ENCODE results near the gene FAM32A.

FAM32A gene

GRCh38 chr19:16160445-16160942 lies 24.7 kb upstream of the FAM32A start:
- no peaks in the 10 kb centered on the region for H3K79me2 ChIP-seq (ENCODE audit: low read length)
- no peak for TF ChIP-seq EZH2phosphoT487 (IDR thresholded peaks at IDR 0.05; ENCODE audit: low read depth)
- TF ChIP-seq, protein P1, sequence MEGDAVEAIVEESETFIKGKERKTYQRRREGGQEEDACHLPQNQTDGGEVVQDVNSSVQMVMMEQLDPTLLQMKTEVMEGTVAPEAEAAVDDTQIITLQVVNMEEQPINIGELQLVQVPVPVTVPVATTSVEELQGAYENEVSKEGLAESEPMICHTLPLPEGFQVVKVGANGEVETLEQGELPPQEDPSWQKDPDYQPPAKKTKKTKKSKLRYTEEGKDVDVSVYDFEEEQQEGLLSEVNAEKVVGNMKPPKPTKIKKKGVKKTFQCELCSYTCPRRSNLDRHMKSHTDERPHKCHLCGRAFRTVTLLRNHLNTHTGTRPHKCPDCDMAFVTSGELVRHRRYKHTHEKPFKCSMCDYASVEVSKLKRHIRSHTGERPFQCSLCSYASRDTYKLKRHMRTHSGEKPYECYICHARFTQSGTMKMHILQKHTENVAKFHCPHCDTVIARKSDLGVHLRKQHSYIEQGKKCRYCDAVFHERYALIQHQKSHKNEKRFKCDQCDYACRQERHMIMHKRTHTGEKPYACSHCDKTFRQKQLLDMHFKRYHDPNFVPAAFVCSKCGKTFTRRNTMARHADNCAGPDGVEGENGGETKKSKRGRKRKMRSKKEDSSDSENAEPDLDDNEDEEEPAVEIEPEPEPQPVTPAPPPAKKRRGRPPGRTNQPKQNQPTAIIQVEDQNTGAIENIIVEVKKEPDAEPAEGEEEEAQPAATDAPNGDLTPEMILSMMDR (IDR thresholded peaks at IDR 0.05; ENCODE audit: low read depth, low read length) = no peak
- 0 out of 2 replicates have a peak, but pooled peaks cover 5% of the 10 kb centered on the region for H4K20me1 ChIP-seq (ENCODE audit: insufficient read depth, low read length)
- no peak overlapping the region for H3K9ac ChIP-seq (ENCODE audit: low read length)
- H3K27ac ChIP-seq (ENCODE audit: low read length) = no peak overlapping the region
- no peaks in the 10 kb centered on the region for H3K9me3 ChIP-seq (ENCODE audit: insufficient read depth, low read length)
- no peaks in the 10 kb centered on the region for H3K27me3 ChIP-seq (ENCODE audit: low read depth, low read length)
- no peak overlapping the region for H3K4me2 ChIP-seq (ENCODE audit: low read length)
- H3K36me3 ChIP-seq (replicated peaks; ENCODE audit: low read depth, low read length) = peaks cover 28% of the 10 kb centered on the region
- H2AFZ ChIP-seq (ENCODE audit: low read depth, low read length) = no peak overlapping the region
- peaks cover 21% of the 10 kb centered on the region for H3K4me1 ChIP-seq (ENCODE audit: low read length)
- H3K4me3 ChIP-seq (ENCODE audit: low read length) = no peak overlapping the region

DNA sequence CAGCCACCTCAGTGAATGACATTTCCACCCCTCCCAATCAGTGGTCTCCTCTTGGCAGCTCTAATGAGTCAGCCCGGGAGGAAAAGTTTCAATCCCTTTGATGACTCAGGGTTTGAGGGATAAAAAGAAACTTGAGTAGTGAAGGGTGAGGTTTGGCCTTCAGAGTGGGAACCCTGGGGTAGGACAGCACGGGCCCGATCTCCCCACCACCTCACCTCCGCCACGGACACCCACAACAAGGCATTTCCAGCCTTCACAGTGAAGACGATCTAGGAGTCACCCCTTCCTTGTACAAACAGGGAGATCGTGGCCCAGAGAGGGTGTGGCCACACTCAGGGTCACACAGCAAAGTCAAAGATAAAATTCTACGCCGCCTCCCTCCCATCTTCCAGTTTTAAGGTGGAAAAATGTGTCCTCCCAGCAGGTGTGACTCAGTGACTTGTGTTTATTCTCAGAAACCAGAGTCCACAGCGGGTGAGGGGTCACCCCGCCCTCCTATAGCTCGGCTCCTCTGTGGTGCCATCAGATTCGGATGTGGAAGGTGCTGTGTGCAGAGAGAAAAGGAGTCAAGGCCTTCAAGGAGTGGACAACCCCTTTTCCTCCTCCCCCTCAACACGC lies 24.2 kb upstream of the FAM32A start:
- no peak overlapping the region for H3K4me2 ChIP-seq (ENCODE audit: low read length)
- no peaks in the 10 kb centered on the region for H3K27me3 ChIP-seq (ENCODE audit: low read depth, low read length)
- no peak overlapping the region for H3K27ac ChIP-seq (ENCODE audit: low read length)
- no peaks in the 10 kb centered on the region for H3K79me2 ChIP-seq (ENCODE audit: low read length)
- H3K36me3 ChIP-seq (replicated peaks; ENCODE audit: low read depth, low read length) = peaks cover 23% of the 10 kb centered on the region
- no peaks in the 10 kb centered on the region for H3K9me3 ChIP-seq (ENCODE audit: insufficient read depth, low read length)
- no peak overlapping the region for H2AFZ ChIP-seq (ENCODE audit: low read depth, low read length)
- peaks cover 15% of the 10 kb centered on the region; the same call in 1 of the 2 replicates for H3K4me1 ChIP-seq (ENCODE audit: low read length)
- H3K4me3 ChIP-seq (ENCODE audit: low read length) = no peak overlapping the region
- TF ChIP-seq, protein P1 (IDR thresholded peaks at IDR 0.05; ENCODE audit: low read depth, low read length) = no peak
- TF ChIP-seq EZH2phosphoT487 (IDR thresholded peaks at IDR 0.05; ENCODE audit: low read depth) = no peak
- no peak overlapping the region for H3K9ac ChIP-seq (ENCODE audit: low read length)
- H4K20me1 ChIP-seq (ENCODE audit: insufficient read depth, low read length) = 0 out of 2 replicates have a peak, but pooled peaks cover 5% of the 10 kb centered on the region

GRCh38 chr19:16161840-16162239 lies 23.4 kb upstream of the FAM32A start:
- no peaks in the 10 kb centered on the region for H3K79me2 ChIP-seq (ENCODE audit: low read length)
- H3K9ac ChIP-seq (ENCODE audit: low read length) = no peak overlapping the region
- no peak overlapping the region for H3K27ac ChIP-seq (ENCODE audit: low read length)
- 0 out of 2 replicates have a peak, but pooled peaks cover 5% of the 10 kb centered on the region for H4K20me1 ChIP-seq (ENCODE audit: insufficient read depth, low read length)
- H3K4me3 ChIP-seq (ENCODE audit: low read length) = no peak overlapping the region
- TF ChIP-seq, protein P1 (IDR thresholded peaks at IDR 0.05; ENCODE audit: low read depth, low read length) = no peak
- no peak for TF ChIP-seq EZH2phosphoT487 (IDR thresholded peaks at IDR 0.05; ENCODE audit: low read depth)
- peaks cover 16% of the 10 kb centered on the region for H3K36me3 ChIP-seq (replicated peaks; ENCODE audit: low read depth, low read length)
- no peaks in the 10 kb centered on the region for H3K9me3 ChIP-seq (ENCODE audit: insufficient read depth, low read length)
- no peak overlapping the region for H2AFZ ChIP-seq (ENCODE audit: low read depth, low read length)
- H3K4me1 ChIP-seq (ENCODE audit: low read length) = peaks cover 14% of the 10 kb centered on the region; the same call in 1 of the 2 replicates
- no peaks in the 10 kb centered on the region for H3K27me3 ChIP-seq (ENCODE audit: low read depth, low read length)
- H3K4me2 ChIP-seq (ENCODE audit: low read length) = no peak overlapping the region

GRCh38 chr19:16164222-16164890 lies 20.9 kb upstream of the FAM32A start:
- Histone ChIP-seq H3K79me2 (ENCODE audit: low read length) (no peaks in the 10 kb centered on the region), H2AFZ (ENCODE audit: low read depth, low read length) (no peak overlapping the region), H3K4me1 (ENCODE audit: low read length) (peaks cover 36% of the 10 kb centered on the region), H3K27ac (ENCODE audit: low read length) (no peak overlapping the region), H3K9me3 (ENCODE audit: insufficient read depth, low read length) (no peaks in the 10 kb centered on the region), H3K36me3 (replicated peaks; ENCODE audit: low read depth, low read length) (peaks cover 5% of the 10 kb centered on the region), H3K9ac (ENCODE audit: low read length) (no peak overlapping the region), H4K20me1 (ENCODE audit: insufficient read depth, low read length) (no peaks in the 10 kb centered on the region), H3K4me2 (ENCODE audit: low read length) (no peak overlapping the region), H3K27me3 (ENCODE audit: low read depth, low read length) (no peaks in the 10 kb centered on the region), H3K4me3 (ENCODE audit: low read length) (no peak overlapping the region)
- TF ChIP-seq, protein P1 (IDR thresholded peaks at IDR 0.05; ENCODE audit: low read depth, low read length) = no peak
- no peak for TF ChIP-seq EZH2phosphoT487 (IDR thresholded peaks at IDR 0.05; ENCODE audit: low read depth)
